H9 (cell line): ENCODE measurements around the gene ISOC1. TPM values are rescaled to one million over a fixed set of nuclear protein-coding genes. Genes with fewer than 3 reads are reported as not detected.

Experiments used
- DNase-seq: peaks from one replicate; pipeline ENCODE4 v3.0.0-alpha.2; 2017
- H2AFZ ChIP-seq: one replicate; pipeline ENCODE4 v1.6.1; 2013; ENCODE audit warnings: mild to moderate bottlenecking, low read length, control low read depth, moderate library complexity
- H2AK5ac ChIP-seq: 2 replicates; pipeline ENCODE4 v1.6.1; 2013; ENCODE audit warnings: low read length, control low read depth, mixed read lengths; ENCODE audit not compliant: insufficient read length
- H2BK120ac ChIP-seq: one replicate; pipeline ENCODE4 v1.6.1; 2013; ENCODE audit warnings: low read depth, mild to moderate bottlenecking, low read length, control low read depth, inconsistent platforms; ENCODE audit not compliant: poor library complexity, severe bottlenecking
- H2BK12ac ChIP-seq: 2 replicates; pipeline ENCODE4 v1.6.1; 2013; ENCODE audit warnings: low read length, control low read depth, mixed read lengths, low read depth; ENCODE audit not compliant: insufficient read length
- H2BK15ac ChIP-seq: 2 replicates; pipeline ENCODE4 v1.6.1; 2013; ENCODE audit warnings: low read depth, low read length, control low read depth
- H2BK20ac ChIP-seq: one replicate; pipeline ENCODE4 v1.6.1; 2013; ENCODE audit warnings: low read depth, mild to moderate bottlenecking, low read length, control low read depth, inconsistent platforms; ENCODE audit not compliant: poor library complexity, severe bottlenecking
- H2BK5ac ChIP-seq: 2 replicates; pipeline ENCODE4 v1.6.1; 2013; ENCODE audit warnings: low read length, control low read depth, mixed read lengths; ENCODE audit not compliant: insufficient read length
- H3K14ac ChIP-seq: 2 replicates; pipeline ENCODE4 v1.6.1; 2013; ENCODE audit warnings: low read length, control low read depth; ENCODE audit not compliant: insufficient read depth
- H3K18ac ChIP-seq: 2 replicates; pipeline ENCODE4 v1.6.1; 2013; ENCODE audit warnings: low read depth, mild to moderate bottlenecking, mixed read lengths, low read length, control low read depth; ENCODE audit not compliant: insufficient read length
- H3K23ac ChIP-seq: 2 replicates; pipeline ENCODE4 v1.6.1; 2013; ENCODE audit warnings: low read length, control low read depth, mixed read lengths, low read depth; ENCODE audit not compliant: insufficient read length
- H3K23me2 ChIP-seq: 2 replicates; pipeline ENCODE4 v1.6.1; 2013; ENCODE audit warnings: low read depth, mild to moderate bottlenecking, mixed read lengths, low read length, control low read depth; ENCODE audit not compliant: insufficient read length, poor library complexity, severe bottlenecking
- H3K27ac ChIP-seq: 2 replicates; pipeline ENCODE4 v1.5.1; 2013; ENCODE audit warnings: low read length, control low read depth, mixed read lengths, low read depth; ENCODE audit not compliant: insufficient read length
- H3K27me3 ChIP-seq: 2 replicates; pipeline ENCODE4 v1.6.1; 2013; ENCODE audit warnings: low read length, control low read depth, inconsistent platforms; ENCODE audit not compliant: insufficient read depth
- H3K4ac ChIP-seq: 2 replicates; pipeline ENCODE4 v1.6.1; 2013; ENCODE audit warnings: low read depth, mild to moderate bottlenecking, control low read depth, inconsistent platforms, low read length, moderate library complexity
- H3K4me1 ChIP-seq: 2 replicates; pipeline ENCODE4 v1.6.1; 2013; ENCODE audit warnings: low read length, control low read depth, inconsistent platforms; ENCODE audit not compliant: insufficient read depth
- H3K4me2 ChIP-seq: 2 replicates; pipeline ENCODE4 v1.6.1; 2013; ENCODE audit warnings: low read length, control low read depth, mixed read lengths; ENCODE audit not compliant: insufficient read length, insufficient read depth
- H3K56ac ChIP-seq: 2 replicates; pipeline ENCODE4 v1.6.1; 2013; ENCODE audit warnings: low read depth, mild to moderate bottlenecking, mixed read lengths, low read length, control low read depth; ENCODE audit not compliant: insufficient read length
- H3K79me1 ChIP-seq: 2 replicates; pipeline ENCODE4 v1.6.1; 2013; ENCODE audit warnings: low read depth, mild to moderate bottlenecking, moderate library complexity, low read length, control low read depth, inconsistent platforms; ENCODE audit not compliant: insufficient read depth, poor library complexity, severe bottlenecking
- H3K79me2 ChIP-seq: 2 replicates; pipeline ENCODE4 v1.6.1; 2013; ENCODE audit warnings: low read length, control low read depth, inconsistent platforms; ENCODE audit not compliant: insufficient read depth
- H3K9ac ChIP-seq: 2 replicates; pipeline ENCODE4 v1.6.1; 2013; ENCODE audit warnings: low read length, control low read depth, mixed read lengths; ENCODE audit not compliant: insufficient read length; ENCODE audit errors: extremely low read depth
- H3K9me3 ChIP-seq: one replicate; pipeline ENCODE4 v1.6.1; 2013; ENCODE audit warnings: low read depth, low read length, inconsistent platforms; ENCODE audit not compliant: control insufficient read depth
- H3T11ph ChIP-seq: one replicate; pipeline ENCODE4 v1.6.1; 2013; ENCODE audit warnings: mild to moderate bottlenecking, low read length, control low read depth, inconsistent platforms
- H4K20me1 ChIP-seq: one replicate; pipeline ENCODE4 v1.6.1; 2013; ENCODE audit not compliant: control insufficient read depth, insufficient read length, insufficient read depth
- H4K5ac ChIP-seq: 2 replicates; pipeline ENCODE4 v1.6.1; 2013; ENCODE audit warnings: low read depth, mild to moderate bottlenecking, mixed read lengths, low read length, control low read depth; ENCODE audit not compliant: insufficient read length
- H4K8ac ChIP-seq: replicated peaks from 2 replicates; pipeline ENCODE4 v1.6.1; 2013; ENCODE audit warnings: low read length, control low read depth, mixed read lengths, low read depth; ENCODE audit not compliant: insufficient read length
- H4K91ac ChIP-seq: 2 replicates; pipeline ENCODE4 v1.6.1; 2013; ENCODE audit warnings: low read depth, mild to moderate bottlenecking, moderate library complexity, mixed read lengths, low read length, control low read depth; ENCODE audit not compliant: insufficient read length
- H3K27ac Mint-ChIP-seq, 3 experiments: 2 replicates in 2 of 3; 3 replicates in 1 of 3; pipeline ENCODE4 v1.8.0; 2020 to 2021; ENCODE audit warnings: mixed read lengths in 3 of 3, mild to moderate bottlenecking in 1 of 3, moderate library complexity in 1 of 3
- H3K27me3 Mint-ChIP-seq: 2 replicates; pipeline ENCODE4 v1.8.0; 2021; ENCODE audit warnings: low read depth, mild to moderate bottlenecking, moderate library complexity, mixed read lengths
- H3K36me3 Mint-ChIP-seq, 3 experiments: 2 replicates in 2 of 3; 3 replicates in 1 of 3; pipeline ENCODE4 v1.8.0; 2020 to 2021; ENCODE audit warnings: low read depth in 3 of 3, mixed read lengths in 3 of 3; ENCODE audit not compliant: insufficient read depth in 1 of 3
- H3K4me1 Mint-ChIP-seq, 2 experiments: 2 replicates each; pipeline ENCODE4 v1.8.0; 2020; ENCODE audit warnings: mixed read lengths in 2 of 2
- H3K4me3 Mint-ChIP-seq, 2 experiments: 2 replicates in 1 of 2; 3 replicates in 1 of 2; pipeline ENCODE4 v1.8.0; 2020 to 2021; ENCODE audit warnings: mild to moderate bottlenecking in 2 of 2, mixed read lengths in 2 of 2, moderate library complexity in 1 of 2
- H3K9me3 Mint-ChIP-seq, 2 experiments: 2 replicates in 1 of 2; 3 replicates in 1 of 2; pipeline ENCODE4 v1.8.0; 2020; ENCODE audit warnings: mild to moderate bottlenecking in 2 of 2, mixed read lengths in 2 of 2, moderate library complexity in 1 of 2
- CTCF ChIP-seq: fragments of 200-600 bp; sonication (generic); conservative IDR thresholded peaks from 3 replicates; pipeline ENCODE4 v1.8.0; 2021; ENCODE audit warnings: antibody characterized with exemption, mild to moderate bottlenecking
- WGBS: extraction: QIAGEN DNeasy Blood & Tissue Kit; methylation state at CpG from one replicate; pipeline ENCODE4 v1.1.7; 2013; ENCODE audit warnings: missing lambda C conversion rate, low lambda C conversion rate, mixed read lengths; ENCODE audit not compliant: insufficient read length; ENCODE audit errors: extremely low coverage; 5-methylcytosine and 5-hydroxymethylcytosine counted together
- total RNA-seq: library from RNA; stranded (reverse); gene quantifications from 2 replicates; pipeline ENCODE4 v1.2.1, GENCODE V29; 2021

Gene ISOC1
- total RNA-seq, 1 experiment from 2014 or later, result 23.0 TPM

GRCh38 chr5:129096382-129096991 lies 1.9 kb downstream of the ISOC1 start:
- no peaks in the 10 kb centered on the region for H4K20me1 ChIP-seq
- no peak for DNase-seq

More at GRCh38 chr5:129096382-129096991, 1.9 kb downstream of the ISOC1 start:
- Histone ChIP-seq H3K18ac (no peak overlapping the region), H3K23me2 (peaks cover 6% of the 10 kb centered on the region), H3K79me1 (no peaks in the 10 kb centered on the region), H3K4me2 (no peak overlapping the region), H3K56ac (no peak overlapping the region), H2BK12ac (no peak overlapping the region), H4K8ac (no peak overlapping the region), H3K79me2 (no peaks in the 10 kb centered on the region), H3K23ac (no peak overlapping the region), H3T11ph (no peak overlapping the region), H3K27ac (no peak overlapping the region), H3K9me3 (no peaks in the 10 kb centered on the region), H3K4me1 (no peaks in the 10 kb centered on the region), H4K91ac (no peak overlapping the region), H3K14ac (no peak overlapping the region), H2AK5ac (no peak overlapping the region), H2BK5ac (no peak overlapping the region), H3K4ac (no peak overlapping the region), H2BK20ac (no peak overlapping the region), H2AFZ (no peak overlapping the region), H3K9ac (no peak overlapping the region), H2BK120ac (no peak overlapping the region), H4K5ac (no peak overlapping the region), H3K27me3 (peaks cover 5% of the 10 kb centered on the region), H2BK15ac (no peak overlapping the region)
- H3K9me3 Mint-ChIP-seq, result no peaks in the 10 kb centered on the region
- H3K27me3 Mint-ChIP-seq, result peaks cover 39% of the 10 kb centered on the region
- TF ChIP-seq CTCF, result peak; percentile 38; the same call in 1 of the 3 replicates
- H3K4me3 Mint-ChIP-seq, result peak overlapping the region; percentile 50 to 79
- no peak overlapping the region for H3K27ac Mint-ChIP-seq
- peaks cover 20 to 25% of the 10 kb centered on the region in 2 experiments for H3K4me1 Mint-ChIP-seq
- H3K36me3 Mint-ChIP-seq, result no peaks in the 10 kb centered on the region; a peak in 2 of 7 replicates
- no CpG with 5 or more reads among the region's 8 CpGs for WGBS
